GM18870 (cell line): ENCODE measurements around the gene SLC28A1.

Source experiments
- ATAC-seq: cut with Tn5 transposase; IDR thresholded peaks from one replicate; pipeline ENCODE4 v1.9.1; 2021; ENCODE audit warnings: moderate library complexity; ENCODE audit not compliant: unreplicated experiment

Gene SLC28A1

DNA sequence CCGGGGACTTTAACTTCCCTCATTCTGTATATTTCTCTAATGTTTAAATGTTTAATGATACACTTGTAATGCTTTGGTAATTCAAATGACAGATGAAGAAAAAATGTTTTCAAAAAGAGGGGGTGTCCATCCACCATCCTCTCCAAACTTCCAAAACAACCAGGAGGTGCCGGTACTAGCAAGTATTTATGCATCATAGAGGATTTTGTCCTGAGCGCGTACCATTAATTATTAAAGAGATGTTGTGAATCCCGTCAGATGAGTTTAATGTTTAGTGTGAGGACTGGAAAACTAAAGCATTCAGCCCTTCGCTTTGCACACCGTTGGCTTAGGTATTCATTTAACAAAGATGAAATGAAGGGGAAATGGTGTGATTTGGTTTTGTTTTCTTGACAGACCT lies 1.3 kb downstream of the SLC28A1 start:
- ATAC-seq = no peak

DNA sequence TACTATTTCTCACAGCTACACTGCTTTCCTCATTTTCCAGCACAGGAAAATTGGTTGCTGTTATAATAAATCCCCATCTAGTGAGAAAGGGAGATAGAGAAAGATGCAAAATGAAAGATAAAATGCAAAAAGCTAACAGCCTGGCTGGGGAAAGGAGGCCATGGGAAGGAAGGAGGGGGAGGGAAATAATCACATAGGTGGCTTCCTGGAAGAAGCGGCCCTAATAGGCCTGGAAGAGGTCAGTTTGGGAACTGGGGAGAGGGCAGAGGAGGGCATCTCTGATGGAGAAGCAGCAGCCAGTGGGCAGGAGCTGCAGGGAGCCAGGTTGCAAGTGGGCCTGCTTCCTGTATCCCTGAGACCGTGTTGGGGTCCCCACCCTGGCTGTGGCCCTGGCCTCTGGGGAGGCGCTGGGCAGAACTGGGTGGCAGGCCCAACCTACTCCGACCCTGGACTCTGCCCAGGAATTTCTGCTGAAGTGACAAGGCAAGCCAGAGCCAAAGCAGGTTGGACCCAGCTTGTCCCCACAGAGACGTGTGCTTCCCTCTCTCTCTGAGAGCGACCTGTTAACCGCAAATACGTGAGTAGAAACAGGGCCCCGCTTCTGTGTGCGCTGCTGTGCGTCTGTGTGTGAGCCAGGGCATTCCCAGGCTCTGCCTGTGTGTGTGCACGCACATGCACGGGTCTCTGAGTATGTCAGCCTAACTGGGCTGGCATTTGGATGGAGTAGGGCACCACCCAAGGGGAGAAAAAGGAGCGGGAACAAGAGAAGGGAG lies 1.9 kb downstream of the SLC28A1 start:
- no peak for ATAC-seq

DNA sequence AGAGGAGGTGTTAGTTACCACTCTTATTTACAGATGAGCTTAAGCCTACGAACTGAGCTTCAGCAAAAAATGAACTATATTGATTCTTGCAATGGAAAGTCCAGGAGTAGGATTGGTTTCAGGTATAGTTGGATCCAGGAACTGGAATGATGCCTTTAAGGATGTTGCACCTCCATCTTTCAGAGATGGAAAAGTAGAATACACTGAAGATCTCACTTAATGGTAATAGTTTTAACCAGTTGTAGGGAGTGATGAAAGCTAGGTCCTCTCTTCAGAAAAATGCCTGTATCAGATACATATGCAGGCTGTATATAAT lies 2.5 kb downstream of the SLC28A1 start:
- ATAC-seq = no peak

- ATAC-seq = no peak
Observed at GRCh38 chr15:84887938-84888337, 3.5 kb downstream of the SLC28A1 start.

DNA sequence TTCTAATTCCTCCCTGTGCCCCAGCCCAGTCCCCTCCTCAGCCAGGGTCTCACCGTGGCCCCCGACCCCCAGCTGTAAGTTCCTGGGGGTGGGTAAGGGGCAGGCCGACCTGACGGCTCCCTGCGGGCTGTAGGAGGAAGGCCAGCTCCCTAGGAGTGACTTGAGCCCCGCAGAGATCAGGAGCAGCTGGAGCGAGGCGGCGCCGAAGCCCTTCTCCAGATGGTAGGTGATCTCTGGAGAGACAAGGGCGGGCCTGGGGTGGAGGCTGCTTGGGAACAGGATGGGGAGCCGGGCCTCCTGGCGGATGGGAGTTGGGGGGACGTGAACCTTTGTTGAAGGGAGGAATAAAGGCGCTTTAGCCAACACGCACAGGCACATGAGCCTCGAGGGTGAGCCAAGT lies 4.2 kb downstream of the SLC28A1 start:
- no peak for ATAC-seq

DNA sequence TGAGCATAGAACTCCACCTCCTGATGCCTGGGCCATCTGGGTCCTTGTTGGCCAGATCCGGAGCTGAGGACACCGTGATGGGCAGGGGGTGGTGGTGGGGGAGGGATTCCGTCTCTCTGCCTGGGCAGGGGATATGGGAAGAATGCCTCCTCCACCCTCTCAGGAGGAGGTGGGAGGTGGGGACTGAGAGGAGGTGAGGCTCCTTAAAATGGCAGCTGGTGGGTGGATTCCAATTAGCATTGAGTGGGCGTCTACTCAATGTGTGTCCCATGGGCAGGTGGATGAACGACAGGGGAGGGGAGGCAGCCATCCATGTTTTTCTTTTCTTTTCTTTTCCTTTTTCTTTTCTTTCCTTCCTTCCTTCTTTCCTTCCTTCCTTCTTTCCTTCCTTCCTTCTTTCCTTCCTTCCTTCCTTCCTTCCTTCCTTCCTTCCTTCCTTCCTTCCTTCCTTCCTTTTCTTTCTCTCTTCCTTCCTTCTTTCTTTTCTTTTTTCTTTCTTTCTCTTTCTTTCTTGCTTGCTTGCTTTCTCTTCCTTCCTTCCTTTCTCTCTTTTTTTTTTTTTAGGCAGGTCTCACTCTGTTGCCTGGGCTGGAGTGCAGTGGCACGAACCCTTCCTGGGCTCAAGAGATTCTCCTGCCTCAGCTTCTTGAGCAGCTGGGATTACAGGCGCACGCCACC lies 5.0 kb downstream of the SLC28A1 start:
- ATAC-seq = no peak

- no peak for ATAC-seq
Observed at GRCh38 chr15:84889991-84890669, 5.7 kb downstream of the SLC28A1 start.

DNA sequence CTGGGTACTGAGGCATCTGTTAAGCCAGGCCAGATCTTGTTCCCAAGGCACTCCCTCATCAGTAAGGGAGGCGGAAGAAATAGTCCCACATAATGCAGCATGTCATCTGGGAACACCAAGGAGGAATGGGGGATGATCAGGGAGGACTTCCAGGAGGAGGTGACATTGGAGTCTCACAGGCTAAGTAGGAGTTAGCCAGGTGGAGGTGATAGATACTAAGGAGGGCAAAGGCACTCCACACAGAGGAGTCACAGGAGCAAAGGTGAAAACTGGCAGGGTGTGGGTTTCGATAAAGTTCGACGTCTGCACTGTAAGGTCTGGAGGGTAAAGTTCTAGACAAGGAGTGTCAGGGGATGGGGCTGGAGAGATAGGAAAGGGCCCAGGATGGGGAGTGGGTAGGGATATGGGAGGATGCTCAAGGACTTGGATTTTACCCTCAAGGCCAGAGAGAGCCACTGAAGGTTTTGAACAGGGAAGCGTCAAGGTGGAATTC lies 6.3 kb downstream of the SLC28A1 start:
- no peak for ATAC-seq

- no peak for ATAC-seq
Observed at GRCh38 chr15:84891339-84891738, 6.9 kb downstream of the SLC28A1 start.

- ATAC-seq = no peak
Observed at GRCh38 chr15:84892786-84893307, 8.4 kb downstream of the SLC28A1 start.

- ATAC-seq = no peak
Observed at GRCh38 chr15:84893607-84894006, 9.1 kb downstream of the SLC28A1 start.

GRCh38 chr15:84894736-84895425 lies 10.4 kb downstream of the SLC28A1 start:
- ATAC-seq = no peak

DNA sequence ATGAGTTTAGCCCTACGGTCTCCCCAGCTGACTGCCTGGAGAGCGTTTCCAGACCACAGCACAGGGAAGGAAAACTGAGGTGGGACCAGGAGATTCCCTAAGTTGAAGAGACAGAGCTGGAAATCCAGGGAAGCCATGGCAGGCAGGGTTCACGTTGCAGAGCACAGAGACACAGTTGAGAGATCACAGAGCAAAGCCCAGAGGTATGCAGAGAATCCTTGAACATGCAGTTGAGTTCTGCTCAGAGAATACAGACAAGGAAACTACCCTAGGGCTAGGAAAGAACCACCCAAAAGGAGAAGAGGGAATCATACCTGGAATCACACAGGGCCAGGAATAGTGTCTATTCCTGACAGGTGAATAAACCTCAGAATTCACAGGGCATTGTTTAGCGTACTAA lies 14.3 kb downstream of the SLC28A1 start:
- no peak for ATAC-seq

- ATAC-seq = no peak
Observed at GRCh38 chr15:84899750-84900149, 15.3 kb downstream of the SLC28A1 start.

DNA sequence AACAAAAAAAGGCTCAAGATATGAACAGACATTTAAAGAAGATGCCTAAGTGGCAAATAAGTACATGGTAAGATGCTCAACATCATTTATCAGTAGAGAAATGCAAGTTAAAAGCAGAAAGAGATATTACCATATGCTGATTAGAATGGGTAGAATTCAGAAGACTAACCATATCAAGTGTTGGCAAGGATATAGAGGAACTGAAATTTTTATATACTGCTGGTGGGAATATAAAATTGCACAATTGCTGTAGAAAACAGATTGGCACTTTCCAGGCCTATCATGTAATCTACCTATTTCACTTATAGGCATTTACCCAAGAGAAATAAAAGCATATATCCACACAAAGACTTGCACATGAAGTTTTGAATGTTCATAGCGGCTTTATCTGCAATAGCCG lies 17.1 kb downstream of the SLC28A1 start:
- no peak for ATAC-seq

GRCh38 chr15:84903751-84904150 lies 19.3 kb downstream of the SLC28A1 start:
- no peak for ATAC-seq

DNA sequence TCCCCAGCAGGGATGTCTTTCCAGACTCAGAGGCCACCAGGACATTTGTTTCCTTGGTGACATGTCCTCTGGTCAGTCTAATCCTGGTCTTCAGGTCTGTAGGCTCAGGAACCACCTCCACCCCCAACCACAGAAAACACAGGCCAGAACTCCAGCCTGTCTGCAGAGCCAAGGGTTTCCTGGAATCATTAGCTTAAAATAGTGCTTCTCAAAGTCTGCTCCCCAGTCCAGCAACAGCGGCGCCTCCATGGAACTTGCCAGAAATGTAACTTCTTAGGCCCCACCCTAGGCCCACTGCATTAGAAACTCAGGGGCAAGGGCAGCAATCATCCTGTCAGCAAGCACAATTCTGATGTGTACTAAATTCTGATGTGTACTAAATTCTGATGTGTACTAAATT lies 20.0 kb downstream of the SLC28A1 start:
- no peak for ATAC-seq

DNA sequence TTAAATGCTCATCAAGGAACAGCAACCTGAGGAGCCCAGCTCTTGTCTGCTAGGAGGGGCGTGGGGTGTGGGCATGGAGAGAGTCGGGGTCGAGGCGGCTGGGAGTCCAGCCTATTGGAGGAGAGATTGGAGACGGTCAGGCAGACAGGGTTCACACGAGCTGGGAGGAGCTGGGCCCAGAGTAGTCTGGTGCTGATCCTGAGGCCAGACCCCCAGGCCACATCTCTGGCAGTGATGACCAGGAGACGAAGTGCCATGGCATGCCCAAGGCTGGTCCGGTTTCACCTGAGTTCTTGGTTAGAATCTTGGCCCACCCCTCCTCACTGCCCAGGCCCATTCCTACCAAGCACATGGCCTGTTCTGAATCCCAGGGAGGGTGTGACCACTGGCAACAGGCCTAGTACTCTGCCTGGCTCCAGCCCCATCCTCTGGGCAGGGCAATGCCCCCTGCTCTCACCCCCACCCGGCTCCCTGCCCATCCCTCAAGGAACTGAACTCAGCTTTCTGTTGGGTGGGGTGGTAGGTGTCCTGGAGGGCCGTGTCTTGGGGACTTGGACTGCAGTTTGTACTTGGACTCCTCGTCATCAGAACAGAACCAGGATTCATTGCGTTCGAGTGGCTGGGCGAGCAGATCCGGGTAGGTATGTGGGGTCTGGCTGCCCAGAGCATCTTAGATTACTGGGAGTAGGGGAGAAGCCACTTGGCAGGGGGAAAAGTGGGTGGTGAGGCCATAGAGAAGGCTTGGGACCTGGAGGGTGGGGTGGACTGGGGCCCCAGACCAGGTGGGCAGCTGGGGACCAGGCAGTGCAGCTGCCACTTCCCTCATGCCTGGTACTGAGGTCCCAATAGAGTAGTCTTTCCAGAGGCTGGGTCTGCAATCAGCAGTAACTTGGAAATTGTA lies 20.8 kb downstream of the SLC28A1 start:
- ATAC-seq = no peak

DNA sequence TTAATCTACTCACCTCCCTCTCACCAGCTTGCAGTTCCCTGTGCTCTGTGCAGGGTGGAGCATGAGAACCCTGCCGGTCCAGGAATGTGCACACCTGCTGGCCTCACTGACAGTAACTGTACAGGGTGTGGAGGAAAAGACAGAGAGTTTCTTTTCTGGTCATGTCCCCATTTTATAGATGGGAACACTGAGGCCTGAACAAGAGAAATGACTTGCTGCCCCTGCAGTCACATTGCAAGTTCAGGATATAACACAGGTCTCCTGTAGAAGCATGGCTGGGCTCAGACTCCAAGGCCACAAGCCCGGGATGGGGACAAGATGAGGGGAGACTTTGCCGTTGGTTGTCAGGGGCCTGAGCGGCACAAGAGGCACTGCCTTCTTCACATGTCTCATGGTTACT lies 23.3 kb downstream of the SLC28A1 start:
- ATAC-seq = no peak

DNA sequence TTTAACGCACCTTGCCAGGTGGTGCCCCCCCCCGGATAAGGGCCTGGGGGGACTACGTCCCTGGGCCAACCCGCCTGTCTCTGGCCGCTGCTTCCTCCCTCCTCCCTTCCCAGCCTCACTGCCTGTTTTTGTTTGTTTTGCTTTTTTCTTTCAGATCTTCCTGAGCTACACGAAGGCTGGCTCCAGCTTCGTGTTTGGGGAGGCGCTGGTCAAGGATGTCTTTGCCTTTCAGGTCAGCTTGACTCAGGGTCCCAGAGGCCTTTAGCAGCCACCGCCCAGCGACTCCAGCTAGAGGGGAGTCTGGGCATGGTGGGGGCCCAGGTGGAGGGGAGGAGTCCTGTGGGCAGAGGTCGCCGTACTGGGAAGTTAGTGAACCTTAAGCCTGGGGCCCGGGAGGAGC lies 24.1 kb downstream of the SLC28A1 start:
- ATAC-seq = no peak
